NCI-H2171 treated with DMSO at 0.1 percent for 48 hours (cell line): ENCODE data around the gene ASXL3.

Source experiments
- DNase-seq: peaks from one replicate; lab custom pipeline; 2025; lab: John Stamatoyannopoulos, UW

The ASXL3 gene

DNA sequence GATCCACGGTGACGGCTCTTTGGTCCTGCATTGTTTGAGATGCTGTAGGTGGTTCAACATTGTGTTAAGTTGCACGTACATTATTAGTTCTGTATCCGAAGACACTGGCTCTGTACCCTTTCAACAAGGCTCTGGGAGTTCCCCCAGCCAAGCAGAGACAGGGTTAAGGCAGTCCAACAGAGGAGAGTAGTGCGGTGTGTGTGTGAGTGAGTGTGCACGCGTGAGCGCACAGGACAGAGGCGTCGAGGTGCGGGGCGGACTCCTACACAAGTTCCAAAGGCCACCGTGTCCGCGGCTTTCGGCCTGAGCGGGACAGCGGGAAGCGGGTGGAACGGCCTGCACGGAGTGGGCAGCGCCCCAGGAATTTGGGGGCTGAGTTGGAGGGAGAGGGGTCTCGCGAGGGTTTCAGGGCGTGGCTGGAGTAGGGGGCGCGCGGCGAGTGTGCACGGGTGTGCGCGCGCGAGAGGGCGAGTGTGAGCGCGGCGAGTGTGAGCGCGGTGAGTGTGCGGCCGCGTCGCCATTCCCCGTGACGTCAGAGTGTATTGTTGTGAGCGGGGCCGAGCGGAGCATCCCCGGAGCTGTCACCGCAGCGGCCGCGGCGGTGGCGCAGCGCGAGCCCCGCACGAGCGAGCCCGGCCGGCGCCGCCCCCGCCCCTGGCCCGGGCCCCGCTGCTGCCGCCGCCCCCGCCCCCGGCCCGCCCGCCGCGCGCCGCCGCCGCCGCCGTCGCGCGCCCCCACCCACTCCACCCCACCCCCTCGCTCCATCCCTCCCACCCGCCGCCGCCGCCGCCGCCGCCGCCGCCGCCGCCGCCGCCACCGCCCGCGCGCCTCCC, at the start of gene ASXL3:
Gene ASXL3, plus strand, starts transcription at position 535 of the 833 bp plus-strand sequence. CDS start 413 bp downstream, outside the sequence.
- peak; percentile 77 for DNase-seq

GRCh38 chr18:33532978-33533377, 45.0 kb upstream of the ASXL3 start:
- DNase-seq: no peak

GRCh38 chr18:33536904-33537303, 41.1 kb upstream of the ASXL3 start:
- DNase-seq: no peak

GRCh38 chr18:33538418-33539042, 39.5 kb upstream of the ASXL3 start:
- DNase-seq: no peak

DNA sequence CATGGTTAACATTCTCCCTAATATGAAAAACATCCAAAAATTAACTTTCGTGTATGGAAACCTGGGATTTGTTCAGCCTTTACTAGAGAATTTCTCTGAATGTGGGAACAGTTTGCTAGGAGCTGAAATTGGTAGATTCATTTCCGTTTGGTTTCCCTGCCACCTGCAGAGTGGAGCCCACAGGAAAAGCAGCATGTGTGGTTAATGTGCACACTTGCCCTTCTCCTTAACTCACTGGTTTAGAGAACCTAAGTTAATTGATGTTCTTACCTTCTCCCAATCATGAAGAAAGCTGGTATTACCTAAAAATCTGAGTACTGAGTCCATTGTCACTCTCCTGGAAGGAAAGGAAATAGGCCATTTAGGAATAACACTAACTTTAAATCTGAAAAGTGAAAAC, 37.6 kb upstream of the ASXL3 start:
- no peak for DNase-seq

DNA sequence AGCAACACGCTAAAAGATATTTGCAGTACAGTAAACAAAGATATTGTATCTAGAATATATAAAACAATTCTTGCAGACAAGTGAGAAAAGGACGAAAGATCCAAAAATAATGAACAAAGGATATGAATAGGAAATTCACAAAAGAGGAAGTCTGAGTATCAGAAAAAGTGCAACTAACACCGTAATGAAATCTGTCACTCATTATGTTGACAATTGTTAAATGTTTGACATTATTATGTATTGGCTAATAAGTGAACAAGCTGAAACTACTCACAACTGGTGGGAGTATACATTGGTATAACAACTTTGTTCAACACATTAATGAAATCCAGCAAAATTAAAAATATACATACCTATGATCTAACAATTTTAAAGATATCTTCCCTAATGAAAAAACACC, 36.7 kb upstream of the ASXL3 start:
- no peak for DNase-seq

- no peak for DNase-seq
These were observed 21.2 kb upstream of the ASXL3 start for GRCh38 chr18:33556846-33557245.

DNA sequence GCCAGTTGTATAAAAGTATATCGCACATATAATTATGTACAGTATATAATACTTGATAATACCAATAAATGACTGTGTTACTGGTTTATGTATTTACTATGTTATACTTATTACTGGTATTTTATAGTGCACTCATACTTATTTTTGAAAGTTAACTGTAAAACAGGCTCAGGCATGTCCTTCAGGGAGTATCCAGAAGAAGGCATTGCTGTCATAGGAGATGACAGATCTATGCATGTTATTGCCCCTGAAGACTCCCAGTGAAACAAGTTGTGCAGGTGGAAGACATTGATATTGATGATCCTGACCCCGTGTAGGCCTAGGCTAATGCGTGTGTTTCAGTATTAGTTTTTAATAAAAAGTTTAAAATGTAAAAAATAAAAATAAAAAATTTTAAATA, 20.3 kb upstream of the ASXL3 start:
- DNase-seq: peak; percentile 27

DNA sequence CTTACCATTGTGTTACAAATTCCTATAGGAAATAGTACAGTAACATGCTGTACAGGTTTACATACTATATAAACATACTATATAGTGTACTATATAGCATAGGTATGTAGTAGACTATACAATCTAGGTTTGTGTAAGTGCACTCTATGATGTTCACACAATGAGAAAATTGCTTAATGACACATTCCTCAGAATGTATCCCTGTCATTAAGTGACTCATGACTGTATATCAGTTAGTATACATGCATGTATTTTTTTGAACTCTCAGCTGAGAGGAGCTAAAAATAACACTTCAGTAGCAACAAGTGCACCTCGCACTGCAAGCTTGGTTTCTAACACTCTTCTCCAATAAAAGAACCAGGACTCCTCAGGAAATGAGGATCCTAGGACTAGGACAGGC, 19.5 kb upstream of the ASXL3 start:
- no peak for DNase-seq

- DNase-seq: peak; percentile 70
These were observed 17.2 kb upstream of the ASXL3 start for GRCh38 chr18:33560686-33561370.

DNA sequence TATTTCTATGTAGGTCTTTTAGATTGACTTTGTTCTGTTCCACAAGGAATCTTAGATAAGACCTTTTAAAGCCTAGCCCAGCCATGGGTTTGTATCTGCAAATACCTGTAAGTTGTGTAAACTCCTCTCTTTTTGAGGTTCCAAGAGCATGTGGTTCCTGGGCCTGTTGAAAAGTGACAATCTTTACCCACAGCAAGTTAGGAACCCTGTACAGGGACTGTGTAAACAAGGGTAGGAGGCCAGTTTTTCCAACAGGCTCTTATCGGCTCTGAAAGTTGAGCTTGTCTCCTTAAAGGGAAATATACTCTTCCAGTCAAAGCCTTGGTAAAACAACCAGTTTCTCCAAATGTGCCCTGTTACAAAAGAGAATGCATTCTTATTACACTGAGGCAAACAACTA, 15.3 kb upstream of the ASXL3 start:
- DNase-seq: no peak

- DNase-seq: peak; percentile 5
These were observed 10.3 kb upstream of the ASXL3 start for GRCh38 chr18:33567705-33568104.

- DNase-seq: no peak
These were observed 5.8 kb upstream of the ASXL3 start for GRCh38 chr18:33571998-33572787.

GRCh38 chr18:33573193-33573592, 4.8 kb upstream of the ASXL3 start:
- DNase-seq: no peak

DNA sequence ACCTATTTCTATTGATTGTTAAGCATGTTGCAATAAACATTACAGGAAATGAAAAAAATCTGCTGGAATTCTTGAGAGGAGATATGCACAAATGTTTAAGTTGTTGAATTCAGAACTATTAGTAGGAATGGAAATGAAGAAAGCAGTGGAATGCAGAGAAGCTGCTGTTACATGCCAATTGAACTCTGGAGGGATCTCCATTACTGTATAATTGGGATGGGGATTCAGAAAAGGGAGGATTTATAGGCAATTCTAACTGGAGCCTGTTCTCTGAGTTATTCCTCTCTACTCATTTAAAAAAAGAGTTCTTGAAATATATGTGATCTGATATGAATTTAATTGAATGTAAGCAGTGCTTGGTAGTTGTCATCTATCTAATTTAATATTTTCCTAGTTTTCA, 2.6 kb upstream of the ASXL3 start:
- DNase-seq: no peak

DNA sequence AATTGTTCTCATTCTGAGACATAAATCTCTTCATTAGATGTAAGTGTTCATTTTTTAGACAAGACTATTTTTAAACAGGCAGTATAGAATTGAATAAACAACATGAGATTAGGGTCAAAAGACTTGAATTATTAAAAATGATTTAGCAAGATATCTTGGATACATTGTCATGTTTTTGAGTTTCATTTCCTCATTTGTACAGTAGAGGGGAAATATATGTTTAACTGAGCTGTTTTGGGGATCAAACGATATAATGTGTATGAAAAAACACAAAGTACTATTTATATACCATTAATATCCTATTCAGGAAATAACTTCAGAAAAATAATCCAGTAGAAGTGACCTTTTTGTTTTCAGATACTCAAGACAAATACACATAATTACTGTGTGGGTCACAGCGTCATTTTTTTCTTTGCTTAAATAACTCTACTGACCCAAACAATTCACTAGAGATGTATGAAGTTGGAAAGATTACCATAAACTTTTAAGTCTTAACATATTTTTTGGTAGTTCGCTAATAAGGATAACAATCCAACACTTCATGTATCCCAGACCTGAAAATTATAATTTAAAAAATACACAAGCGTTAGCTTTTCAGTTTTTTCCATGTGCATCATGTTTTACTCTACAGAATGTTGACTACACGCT, 896 bp upstream of the ASXL3 start:
- no peak for DNase-seq

DNA sequence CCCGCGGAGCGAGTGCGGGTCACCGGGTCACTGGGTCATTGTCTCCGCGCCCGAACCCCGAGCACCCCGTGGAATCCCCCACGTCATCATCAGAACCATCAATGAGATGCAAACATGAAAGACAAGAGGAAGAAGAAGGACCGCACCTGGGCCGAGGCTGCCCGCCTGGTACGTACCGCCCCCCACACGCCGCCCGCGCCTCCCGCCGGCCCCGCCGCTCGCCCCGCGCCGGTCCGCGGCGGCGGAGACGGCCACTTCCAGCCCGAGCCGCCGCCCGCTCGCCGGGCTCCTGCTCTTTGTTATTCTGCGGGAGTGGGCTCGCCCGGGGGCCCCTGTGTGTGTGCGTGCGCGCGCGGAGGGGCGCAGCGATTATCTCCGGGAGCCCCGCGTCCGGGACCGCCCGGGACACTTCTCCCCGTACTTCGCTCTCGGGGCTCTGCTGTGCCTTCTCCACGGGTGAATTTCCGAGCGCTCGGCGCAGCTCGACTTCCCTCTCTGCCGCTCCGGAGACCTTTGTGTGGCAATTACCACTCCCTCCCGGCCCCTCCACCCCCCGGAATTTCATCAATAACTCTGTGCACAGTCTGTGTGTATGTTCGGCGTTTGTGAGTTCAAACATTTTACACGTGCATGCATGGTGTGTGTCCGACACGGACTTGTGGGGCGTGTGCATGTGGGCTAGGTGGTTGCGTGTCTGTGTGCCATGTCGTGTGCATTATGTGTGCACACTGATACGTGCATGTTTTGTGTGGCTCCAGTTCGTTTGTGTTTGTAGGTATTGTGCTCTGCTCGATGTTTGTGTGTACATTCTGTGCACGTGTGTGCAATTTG, 714 bp downstream of the ASXL3 start:
- peak; percentile 75 for DNase-seq

GRCh38 chr18:33579349-33580215, 1.6 kb downstream of the ASXL3 start:
- peak; percentile 45 for DNase-seq

- DNase-seq: no peak
These were observed 2.5 kb downstream of the ASXL3 start for GRCh38 chr18:33580546-33580945.

DNA sequence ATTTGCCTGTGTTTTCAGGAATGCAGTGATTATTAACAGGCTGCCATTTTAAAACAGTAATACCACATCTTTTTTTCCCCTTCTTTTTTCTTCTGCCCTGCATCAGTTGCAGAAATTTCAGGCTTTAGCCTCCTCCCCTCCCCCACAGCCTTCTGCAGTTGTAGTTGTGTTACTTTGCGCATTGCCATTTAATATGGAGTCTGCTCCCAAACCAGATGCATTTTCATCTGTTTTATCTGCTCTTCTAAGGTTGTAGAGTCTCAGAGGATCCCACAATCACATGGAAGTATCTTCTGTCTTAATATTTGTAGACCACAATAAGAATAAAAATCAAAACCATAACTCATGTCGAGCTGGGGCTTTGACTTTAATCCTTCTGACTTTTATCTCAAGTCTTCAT, 3.8 kb downstream of the ASXL3 start:
- no peak for DNase-seq
